ENCODE measurements around the gene ARHGAP45.

ARHGAP45 gene

DNA sequence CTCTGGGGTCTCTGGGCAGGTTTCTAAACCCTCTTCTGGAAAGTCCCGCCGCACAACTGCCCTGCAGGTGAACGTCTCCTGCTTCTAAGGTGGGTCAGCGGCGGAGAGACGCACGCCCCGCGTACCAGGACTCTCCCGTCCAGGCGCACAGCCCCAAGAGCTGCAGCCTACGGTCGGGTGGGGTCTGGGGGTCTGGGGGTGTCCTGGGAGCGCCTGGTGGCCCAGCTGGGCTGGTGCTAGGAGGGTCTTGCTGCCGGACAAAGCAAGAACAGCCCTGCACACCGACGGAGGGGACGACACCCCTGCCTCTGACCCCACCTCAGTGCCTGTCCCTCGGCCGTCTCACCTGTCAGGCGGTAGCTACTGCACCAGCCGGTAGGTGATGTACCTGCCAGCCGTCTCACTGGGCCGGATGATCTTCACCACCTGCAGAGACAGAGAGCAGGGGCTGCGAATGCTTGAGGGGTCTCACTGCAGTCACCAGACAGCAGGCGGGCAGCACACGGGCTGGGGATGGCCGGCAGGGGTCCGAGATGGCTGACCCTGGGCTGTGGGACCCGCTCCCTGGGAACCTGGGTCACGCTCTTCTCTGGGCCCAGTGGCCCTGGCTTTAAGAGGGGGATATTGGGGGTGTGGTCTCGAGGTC lies 22.3 kb downstream of the ARHGAP45 start:
- no peak for DNase-seq

DNA sequence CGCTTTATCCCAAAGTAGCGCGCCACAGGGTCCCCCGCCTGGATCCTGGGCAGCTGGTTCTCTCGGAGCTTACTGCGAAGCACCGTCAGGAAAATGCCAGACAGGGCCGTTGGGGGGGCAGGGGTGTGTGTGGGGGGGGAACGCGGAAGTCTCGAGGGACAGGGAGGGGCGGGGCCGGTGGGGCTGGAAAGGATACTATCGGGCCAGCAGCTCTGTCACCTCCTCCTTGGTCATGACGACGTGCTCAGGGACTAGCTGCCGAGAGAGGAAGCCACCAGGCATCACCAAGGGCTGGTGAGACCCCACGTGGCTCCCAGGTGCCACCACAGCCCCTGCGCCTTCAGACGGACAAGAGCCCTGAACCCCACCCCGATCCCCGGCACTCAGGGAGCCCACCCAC lies 22.9 kb downstream of the ARHGAP45 start:
- DNase-seq: no peak

DNA sequence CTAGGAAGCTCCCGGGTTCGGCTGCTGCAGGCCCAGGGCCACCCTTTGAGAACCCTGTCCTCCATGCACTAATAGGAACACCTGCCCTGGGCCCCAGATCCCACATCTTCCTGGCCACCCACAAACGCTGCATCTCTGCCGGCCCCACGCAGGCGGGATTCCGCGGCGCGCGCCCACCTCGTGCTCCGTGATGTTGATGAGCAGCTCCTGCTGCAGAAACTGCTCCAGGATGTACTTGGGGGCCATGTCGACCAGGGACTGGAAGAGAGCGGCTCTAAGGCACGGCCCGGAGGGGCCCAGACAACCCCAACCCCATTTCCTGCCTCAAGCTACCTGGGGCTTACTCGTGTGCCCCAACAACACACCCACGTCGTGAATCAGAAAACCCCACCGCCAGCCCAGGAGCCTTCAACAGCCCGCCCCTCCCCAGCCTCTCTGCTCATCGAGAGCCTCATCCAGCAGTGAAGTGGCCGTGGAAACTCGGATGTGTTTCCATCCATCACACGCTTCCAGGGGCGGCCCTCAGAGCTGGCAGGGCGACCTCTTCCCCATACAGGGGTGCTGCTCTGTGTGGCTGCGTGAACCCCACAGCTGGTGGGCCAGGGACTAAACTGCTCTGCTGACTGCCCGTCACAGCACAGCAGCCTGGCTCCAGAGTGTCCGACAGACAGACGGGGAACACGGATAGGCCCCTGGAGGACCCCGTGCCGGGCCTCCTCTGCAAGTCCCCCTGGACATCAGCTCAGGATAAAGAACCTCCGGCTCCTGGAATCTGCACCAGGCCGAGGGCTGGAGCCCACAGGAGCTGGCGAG lies 24.0 kb downstream of the ARHGAP45 start:
- DNase-seq: no peak

DNA sequence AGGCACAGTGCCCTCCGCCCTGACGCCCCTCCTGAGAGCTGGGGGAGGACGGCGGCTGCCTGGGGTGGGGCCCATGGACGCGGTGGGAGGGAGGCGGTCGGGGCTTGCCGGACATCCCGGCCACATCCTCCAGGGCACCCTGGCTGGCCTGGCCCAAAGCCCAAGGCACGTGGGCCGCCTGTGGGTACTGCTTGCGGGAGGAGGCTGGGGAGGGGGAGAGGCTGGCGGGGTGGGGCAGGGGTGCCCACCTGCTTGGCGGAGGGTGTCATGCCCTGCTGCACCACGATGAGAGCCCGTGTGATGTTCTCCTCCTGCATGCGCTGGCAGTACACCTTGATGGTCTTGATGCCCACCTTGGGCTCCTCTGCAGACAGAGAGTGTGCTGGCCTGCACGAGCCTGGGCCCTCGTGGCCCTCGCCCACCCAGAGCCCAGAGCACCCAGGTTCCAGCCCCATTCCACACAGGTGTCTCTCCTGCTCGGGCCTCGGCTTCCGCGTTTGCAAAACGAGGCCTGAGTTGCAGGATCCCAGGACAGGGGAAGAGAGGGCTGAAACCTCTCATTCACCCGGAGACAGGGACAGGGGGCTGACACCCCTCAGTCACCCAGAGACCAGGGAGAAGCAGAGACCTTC lies 24.7 kb downstream of the ARHGAP45 start:
- no peak for DNase-seq

DNA sequence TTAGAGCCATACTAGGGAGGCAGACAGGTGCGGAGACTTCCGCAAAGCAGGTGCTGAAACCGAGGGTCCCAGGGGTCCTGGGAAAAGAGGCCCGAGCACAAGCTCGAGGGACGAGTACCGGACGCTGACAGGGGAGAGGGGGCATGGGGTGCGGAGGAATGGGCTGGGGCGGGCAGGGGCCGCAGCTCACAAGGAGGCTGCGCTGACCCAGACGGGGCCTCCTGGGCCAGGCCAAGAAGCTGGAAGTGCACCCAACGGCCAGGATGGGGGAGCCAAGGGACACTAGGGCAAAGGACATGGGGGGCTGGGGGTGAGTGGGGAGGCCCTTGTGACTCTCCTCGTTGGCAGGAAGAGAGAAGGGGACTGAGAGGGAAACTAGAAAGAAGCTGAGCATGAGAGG lies 26.4 kb downstream of the ARHGAP45 start:
- no peak for DNase-seq

DNA sequence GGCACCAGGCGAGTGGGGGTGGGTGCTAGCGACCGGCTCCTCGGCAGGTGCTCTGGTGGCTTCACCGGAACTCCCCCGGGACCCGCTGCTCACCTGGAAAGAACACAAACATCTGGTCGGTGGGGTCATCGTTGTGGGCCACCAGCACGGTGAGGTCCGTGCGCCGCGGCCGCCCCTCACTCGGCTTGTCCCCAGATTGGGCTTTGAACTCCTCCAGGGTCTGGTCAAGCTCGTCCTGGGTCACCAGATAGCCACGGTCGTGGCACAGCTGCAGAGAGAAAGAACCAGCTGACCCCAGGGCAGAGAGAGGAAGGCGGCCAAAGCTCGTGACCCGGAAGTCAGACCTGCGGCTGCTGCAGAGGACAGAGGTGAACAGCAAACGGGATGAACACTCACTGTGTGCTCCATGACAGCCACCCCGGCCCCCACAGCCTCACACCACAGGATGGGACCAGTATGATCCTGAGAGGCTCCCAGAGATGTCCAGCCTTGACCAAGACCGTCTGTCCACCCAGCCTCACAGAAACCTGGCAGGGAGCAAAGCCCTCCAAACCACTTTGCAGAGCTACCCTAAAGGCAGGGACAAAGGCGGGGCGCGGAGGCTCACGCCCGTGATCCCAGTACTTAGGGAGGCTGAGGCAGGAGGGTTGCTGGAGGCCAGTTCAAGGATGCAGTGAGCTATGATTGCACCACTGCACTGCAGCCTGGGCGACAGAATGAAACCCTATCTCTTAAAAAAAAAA lies 27.0 kb downstream of the ARHGAP45 start:
- DNase-seq: no peak

DNA sequence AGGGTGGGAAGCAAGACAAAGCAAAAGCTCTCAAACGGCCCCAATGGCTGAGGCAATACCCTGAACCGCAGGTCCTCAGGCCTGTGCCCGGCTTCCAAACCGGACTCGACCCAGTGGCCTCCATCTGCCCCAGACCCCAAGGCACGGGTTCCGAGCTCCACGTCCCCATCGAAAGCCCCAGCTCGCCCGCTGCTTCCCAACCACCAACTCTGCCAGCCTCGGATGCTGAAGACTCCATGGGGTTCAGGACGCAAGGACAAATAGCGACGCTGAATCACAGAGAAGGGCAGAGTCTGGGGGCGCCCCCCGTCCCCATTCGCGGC lies 27.6 kb downstream of the ARHGAP45 start:
- DNase-seq: no peak

DNA sequence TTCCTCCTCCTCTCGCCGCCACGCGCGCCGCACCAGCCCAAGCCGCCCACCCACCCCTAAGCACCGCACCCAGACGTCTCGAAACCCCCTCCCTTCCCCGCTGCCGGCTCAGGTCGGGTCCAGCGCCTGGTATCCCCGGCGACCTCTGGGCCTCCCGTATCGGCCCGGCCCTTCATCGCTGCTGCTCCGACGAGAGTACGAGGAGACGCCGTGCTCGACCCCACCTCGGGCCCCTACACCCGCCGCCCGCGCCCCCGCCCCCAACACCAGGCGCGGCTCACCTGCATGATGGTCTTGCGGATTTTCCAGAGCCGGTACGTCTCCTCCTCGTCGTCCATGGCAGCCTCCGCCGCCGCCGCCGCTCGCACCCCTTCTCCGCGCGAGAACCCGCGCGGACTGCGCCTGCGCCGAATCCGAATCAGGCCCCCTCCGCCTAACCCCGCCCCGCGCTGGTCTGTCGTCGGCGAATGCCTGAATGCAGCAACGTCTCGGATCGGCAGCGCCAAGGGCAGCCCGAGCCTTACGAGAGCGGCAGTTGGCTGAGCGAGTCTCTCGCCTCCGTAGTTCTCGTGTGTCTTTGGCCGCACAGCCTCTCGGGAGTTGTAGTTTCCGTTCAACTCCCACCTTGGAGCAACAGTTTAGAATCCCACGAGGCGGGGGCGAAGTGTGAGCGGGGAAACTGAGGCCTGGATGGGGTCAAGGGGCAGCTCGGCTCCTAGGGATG lies 28.2 kb downstream of the ARHGAP45 start, which contains the start of gene POLR2E:
TSS of gene POLR2E (minus strand) at position 398 of the 724 bp plus-strand sequence. CDS start at position 338, 60 bp downstream.
- peak; percentile 97 for DNase-seq

DNA sequence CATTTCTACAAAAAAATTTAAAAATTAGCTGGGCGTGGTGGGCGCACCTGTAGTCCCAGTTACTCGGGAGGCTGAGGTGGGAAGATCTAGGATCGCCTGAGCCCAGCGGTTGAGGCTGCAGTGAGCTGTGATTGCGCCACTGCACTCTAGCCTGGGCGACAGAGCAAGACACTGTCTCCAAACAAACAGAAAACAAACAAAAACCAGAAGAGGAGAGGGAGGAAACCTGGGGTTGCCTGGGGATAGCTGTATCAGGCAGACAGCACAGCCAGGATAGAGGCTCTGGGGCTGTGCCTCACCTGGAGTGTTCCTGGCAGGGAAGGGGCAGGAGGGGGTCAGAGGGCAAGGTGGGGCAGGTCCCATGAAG lies 30.8 kb downstream of the ARHGAP45 start:
- no peak for DNase-seq

DNA sequence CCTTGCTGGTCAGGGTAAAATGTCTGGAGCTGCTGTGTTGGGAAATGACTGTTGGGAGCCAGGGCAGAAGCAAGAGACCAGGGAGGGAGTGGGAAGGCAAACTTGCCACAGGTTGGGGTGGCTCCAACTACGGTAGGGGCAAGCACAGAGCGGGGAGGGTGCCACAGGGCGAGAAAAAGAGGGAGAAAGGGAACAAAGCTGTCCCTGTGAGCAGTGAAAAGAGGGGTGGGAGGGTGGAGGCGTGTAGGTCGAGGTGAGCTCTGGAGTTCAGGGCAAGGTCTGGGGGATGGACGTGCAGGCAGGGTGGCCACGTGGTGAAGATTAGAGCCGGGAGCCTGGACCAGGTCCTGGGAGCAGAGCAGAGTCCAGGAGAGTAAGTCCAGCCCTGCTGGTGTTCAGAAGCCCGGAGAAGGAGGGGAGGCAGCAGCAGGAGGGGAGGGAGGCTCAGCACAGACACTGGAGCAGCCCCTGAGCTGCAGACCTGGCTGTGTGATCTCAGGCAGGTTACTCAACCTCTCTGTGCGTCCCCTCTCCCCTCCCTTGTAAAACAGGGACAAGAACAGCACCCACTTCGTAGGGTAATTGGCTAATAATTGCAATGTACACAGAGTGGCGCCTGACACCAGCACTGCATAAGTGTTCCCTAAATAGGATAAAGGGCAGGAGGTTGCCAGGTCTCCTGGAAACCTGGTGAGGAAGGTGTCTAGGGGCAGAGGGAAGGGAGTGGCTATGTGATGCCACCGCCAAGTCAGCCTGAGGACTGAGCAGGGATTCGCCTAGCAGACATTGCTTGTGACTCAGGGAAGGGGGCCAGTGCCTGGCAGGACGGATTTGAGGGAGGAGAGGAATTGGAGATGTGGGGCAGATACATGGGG lies 31.4 kb downstream of the ARHGAP45 start:
- no peak for DNase-seq

DNA sequence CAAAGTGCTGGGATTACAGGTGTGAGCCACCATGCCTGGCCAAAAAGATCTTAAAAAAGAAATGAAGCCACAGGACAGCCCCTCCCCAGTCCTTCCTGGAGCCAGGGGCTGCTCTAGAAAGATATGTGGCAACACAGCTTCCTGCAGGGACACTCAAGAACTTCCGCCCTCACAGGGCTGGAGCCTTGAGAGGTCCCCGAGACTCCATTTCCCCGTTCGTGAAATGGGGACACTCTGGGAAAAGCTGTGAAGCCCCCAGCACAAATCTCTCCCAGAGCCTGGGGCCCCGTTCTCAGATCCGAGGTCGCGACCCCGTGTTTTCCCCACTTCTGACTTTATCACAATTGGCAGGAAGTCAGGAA lies 34.4 kb downstream of the ARHGAP45 start:
- no peak for DNase-seq

DNA sequence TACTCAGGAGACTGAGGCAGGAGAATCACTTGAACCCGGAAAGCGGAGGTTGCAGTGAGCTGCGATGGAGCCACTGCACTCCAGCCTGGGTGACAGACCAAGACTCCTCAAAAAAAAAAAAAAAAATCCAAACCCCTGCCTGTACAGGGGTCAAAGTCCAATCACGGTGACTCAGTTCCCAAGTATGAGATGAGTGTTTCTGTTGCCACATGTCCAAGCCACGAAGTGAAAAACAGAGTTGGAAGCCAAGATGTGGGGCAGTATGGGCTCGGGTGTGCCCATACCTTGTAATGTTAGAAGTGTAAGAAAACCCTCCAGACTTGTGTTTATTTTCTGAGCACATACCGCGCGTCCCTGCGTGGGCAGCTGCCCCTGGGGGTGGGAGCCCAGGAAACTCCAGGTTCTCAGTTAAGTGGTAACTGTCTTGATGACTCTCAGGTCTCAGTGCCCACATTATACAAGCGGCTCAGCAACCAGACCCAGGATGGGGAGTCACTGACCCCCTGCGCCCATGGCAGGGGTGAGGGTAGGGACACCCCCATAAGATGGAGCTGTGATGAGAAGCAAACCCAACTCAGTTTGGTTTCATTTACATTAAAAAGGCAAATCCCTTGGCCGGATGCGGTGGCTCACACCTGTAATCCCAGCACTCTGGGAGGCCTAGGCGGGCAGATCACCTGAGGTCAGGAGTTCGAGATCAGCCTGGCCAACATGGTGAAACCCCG lies 35.6 kb downstream of the ARHGAP45 start:
- DNase-seq: no peak

DNA sequence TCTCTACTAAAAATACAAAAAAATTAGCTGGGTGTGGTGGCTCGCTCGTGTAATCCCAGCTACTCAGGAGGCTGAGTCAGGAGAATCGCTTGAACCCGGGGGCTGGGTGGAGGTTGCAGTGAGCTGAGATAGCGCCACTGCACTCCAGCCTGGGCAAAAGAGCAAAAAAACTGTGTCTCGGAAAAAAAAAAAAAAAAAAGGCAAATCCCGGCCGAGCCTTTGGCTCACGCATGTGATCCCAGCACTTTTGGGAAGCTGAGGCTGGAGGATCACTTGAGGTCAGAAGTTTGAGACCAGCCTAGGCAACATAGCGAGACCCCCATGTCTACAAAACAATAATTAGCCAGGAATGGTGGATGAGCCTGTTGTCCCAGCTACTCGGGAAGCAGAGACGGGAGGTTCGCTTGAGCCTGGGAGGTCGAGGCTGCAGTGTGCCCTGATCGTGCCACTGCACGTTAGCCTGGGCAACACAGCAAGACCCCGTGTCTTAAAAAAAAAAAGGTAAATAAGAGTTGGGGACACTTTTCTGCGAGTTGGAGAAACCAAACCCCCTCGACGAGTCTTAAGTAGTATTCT lies 36.3 kb downstream of the ARHGAP45 start:
- DNase-seq: no peak

DNA sequence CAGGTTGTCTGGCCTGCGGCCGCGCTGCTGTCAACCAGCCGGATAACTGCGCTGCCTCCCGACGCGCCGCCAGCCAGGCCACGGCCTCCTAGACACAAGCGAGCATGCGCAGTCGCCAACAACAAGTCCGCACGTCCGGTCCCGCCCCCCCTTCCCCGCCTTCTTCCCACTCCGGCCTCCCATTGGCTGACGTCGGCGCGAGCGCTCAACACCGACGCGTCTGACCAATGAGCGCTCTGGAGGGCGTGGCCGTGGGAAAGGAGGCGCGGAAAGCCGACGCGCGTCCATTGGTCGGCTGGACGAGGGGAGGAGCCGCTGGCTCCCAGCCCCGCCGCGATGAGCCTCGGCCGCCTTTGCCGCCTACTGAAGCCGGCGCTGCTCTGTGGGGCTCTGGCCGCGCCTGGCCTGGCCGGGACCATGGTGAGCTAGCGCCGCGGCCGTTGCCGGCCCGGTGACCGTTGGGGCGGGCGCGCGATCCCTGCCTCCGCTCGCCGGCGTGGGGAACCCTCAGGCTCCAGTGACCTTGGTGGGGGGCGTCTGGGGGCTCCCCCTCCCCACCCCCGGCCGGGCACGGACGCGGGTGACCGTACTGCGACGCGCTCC lies 36.8 kb downstream of the ARHGAP45 start, which contains the start of gene GPX4:
TSS of gene GPX4 (plus strand) at position 287 of the 603 bp plus-strand sequence. CDS start at position 337, 50 bp downstream.
- peak; percentile 97 for DNase-seq

DNA sequence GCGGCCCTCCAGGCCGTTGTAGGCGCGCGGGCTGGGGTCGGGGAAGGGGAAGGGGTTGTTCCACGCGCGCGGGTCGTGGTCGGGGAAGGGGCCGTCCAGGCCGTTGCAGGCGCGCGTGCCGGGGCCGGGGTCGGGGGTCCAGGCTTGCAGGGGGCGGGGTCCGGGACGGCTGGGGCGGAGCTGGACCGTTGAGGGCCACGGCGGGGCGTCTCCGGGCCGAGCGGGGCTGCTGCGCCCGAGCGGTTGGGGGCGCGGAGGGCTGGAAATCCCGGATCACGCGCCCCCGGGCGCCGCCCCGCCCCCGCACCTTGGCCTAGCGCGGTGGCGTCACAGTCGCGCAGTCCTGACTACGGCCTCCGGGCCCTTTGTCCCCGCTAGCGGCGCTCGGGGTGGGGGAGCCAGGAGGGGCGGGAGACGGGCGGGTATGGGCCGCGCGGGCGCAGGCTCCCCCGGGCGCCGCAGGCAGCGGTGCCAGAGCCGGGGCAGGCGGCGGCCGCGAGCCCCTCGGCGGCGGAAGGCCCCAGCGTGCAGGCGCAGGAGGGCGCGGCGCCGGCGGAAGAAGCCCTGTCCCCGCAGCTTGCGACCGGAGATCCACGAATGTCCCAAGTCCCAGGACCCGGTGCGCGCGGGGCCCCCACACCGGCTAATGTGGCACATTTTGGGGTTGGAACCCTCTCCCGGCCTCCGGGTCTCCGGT lies 37.5 kb downstream of the ARHGAP45 start:
- peak; percentile 78 for DNase-seq

DNA sequence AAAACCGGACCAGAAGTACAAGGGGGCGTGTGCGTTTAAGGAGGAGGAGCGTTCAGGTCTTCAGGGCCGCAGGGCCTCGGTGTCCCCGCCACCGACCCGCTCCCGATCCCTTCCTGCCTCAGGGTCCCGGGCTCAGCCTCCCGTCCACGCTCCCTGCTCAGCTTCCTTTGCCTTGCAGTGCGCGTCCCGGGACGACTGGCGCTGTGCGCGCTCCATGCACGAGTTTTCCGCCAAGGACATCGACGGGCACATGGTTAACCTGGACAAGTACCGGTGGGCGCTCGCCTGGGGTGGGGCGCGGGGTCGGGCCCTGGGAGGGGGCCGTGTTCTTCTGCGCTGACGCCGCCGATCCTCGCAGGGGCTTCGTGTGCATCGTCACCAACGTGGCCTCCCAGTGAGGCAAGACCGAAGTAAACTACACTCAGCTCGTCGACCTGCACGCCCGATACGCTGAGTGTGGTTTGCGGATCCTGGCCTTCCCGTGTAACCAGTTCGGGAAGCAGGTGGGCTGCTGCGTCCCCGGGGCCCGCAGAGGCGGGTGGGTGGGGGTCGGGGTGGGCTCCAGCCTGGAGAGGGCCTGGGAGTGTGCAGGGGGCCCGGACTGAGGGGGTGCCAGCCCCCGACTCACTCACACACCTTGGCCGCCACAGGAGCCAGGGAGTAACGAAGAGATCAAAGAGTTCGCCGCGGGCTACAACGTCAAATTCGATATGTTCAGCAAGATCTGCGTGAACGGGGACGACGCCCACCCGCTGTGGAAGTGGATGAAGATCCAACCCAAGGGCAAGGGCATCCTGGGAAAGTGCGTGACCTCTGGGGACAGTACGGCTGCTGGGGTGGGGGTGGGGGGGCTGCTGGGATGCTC lies 38.3 kb downstream of the ARHGAP45 start:
- DNase-seq: no peak

DNA sequence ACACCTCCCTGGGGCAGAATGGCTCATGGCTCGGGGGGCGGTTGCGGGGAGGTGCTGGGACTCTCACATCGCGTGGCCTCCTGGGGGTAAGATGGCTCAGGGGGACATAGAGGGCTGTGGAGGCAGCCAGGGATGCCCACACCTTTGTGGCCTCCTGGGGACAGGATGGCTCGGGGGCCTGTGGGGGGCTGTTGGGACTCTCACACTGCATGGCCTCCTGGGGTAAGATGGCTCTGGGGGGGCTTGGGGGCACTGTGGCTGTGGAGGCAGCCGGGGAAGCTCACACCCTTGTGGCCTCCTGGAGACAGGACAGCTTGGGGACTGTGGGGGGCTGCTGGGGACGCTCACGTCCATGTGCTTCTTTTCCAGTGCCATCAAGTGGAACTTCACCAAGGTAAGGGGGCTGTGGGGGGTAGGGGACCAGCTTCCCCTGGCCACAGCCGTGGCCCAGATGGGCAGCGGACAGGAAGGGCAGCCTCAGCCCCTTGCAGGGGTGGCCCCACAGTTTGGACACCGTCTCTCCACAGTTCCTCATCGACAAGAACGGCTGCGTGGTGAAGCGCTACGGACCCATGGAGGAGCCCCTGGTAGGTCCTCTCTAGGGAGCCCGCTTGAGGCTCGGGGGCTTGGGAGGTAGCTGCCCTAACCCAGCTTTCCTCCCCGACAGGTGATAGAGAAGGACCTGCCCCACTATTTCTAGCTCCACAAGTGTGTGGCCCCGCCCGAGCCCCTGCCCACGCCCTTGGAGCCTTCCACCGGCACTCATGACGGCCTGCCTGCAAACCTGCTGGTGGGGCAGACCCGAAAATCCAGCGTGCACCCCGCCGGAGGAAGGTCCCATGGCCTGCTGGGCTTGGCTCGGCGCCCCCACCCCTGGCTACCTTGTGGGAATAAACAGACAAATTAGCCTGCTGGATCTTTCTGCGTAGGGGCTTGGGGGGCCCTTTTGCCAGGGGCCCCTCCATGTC lies 39.2 kb downstream of the ARHGAP45 start:
- DNase-seq: no peak
